Trophoblast cell (in vitro differentiated cells and primary cell): ENCODE results near the gene CNP.
"Not testable (repeated sequence)": the region's sequence is repeated elsewhere in the genome, so short reads cannot be mapped to it uniquely, and the experiment has no call there.

Source experiments
- DNase-seq, 2 donors: peaks; one replicate each; pipeline ENCODE4 v3.0.0-alpha.2; 2016
- H2AFZ ChIP-seq: 2 replicates; pipeline ENCODE4 v1.6.1; 2013; ENCODE audit warnings: low read length, moderate library complexity, mild to moderate bottlenecking; ENCODE audit not compliant: insufficient read depth, poor library complexity
- H2AK5ac ChIP-seq: 2 replicates; pipeline ENCODE4 v1.6.1; 2013; ENCODE audit warnings: mild to moderate bottlenecking, low read length
- H2BK120ac ChIP-seq: 2 replicates; pipeline ENCODE4 v1.6.1; 2013; ENCODE audit warnings: low read length, mild to moderate bottlenecking, moderate library complexity; ENCODE audit not compliant: insufficient read depth, poor library complexity
- H2BK12ac ChIP-seq: 2 replicates; pipeline ENCODE4 v1.6.1; 2013; ENCODE audit warnings: mild to moderate bottlenecking, low read length, moderate library complexity
- H2BK5ac ChIP-seq: 2 replicates; pipeline ENCODE4 v1.6.1; 2013; ENCODE audit warnings: low read length, low read depth, moderate library complexity, mild to moderate bottlenecking; ENCODE audit not compliant: poor library complexity
- H3K14ac ChIP-seq: 2 replicates; pipeline ENCODE4 v1.6.1; 2013; ENCODE audit warnings: mild to moderate bottlenecking, low read length
- H3K18ac ChIP-seq: 2 replicates; pipeline ENCODE4 v1.6.1; 2013; ENCODE audit warnings: mild to moderate bottlenecking, low read length
- H3K23ac ChIP-seq: 2 replicates; pipeline ENCODE4 v1.6.1; 2013; ENCODE audit warnings: low read length
- H3K27ac ChIP-seq: 2 replicates; pipeline ENCODE4 v1.5.1; 2013; ENCODE audit warnings: low read depth, mild to moderate bottlenecking, inconsistent platforms, low read length, moderate library complexity
- H3K27me3 ChIP-seq: 2 replicates; pipeline ENCODE4 v1.6.1; 2013; ENCODE audit warnings: inconsistent platforms, mild to moderate bottlenecking, low read length, moderate library complexity; ENCODE audit not compliant: insufficient read depth
- H3K36me3 ChIP-seq, 2 experiments: 1 replicate in 1 of 2; 2 replicates in 1 of 2; pipeline ENCODE4 v1.6.1; 2013; ENCODE audit warnings: low read length in 2 of 2, mild to moderate bottlenecking in 2 of 2, moderate library complexity in 1 of 2; ENCODE audit not compliant: insufficient read depth in 2 of 2, control insufficient read depth in 1 of 2
- H3K4ac ChIP-seq: 2 replicates; pipeline ENCODE4 v1.6.1; 2013; ENCODE audit warnings: low read depth, mild to moderate bottlenecking, low read length, moderate library complexity
- H3K4me1 ChIP-seq, 2 experiments: 1 replicate in 1 of 2; 2 replicates in 1 of 2; pipeline ENCODE4 v1.6.1; 2013; ENCODE audit warnings: low read length in 2 of 2, mild to moderate bottlenecking in 2 of 2, moderate library complexity in 1 of 2; ENCODE audit not compliant: insufficient read depth in 2 of 2, control insufficient read depth in 1 of 2
- H3K4me2 ChIP-seq: 2 replicates; pipeline ENCODE4 v1.6.1; 2013; ENCODE audit warnings: inconsistent platforms, mild to moderate bottlenecking, low read length, moderate library complexity
- H3K4me3 ChIP-seq: 2 replicates; pipeline ENCODE4 v1.5.1; 2013; ENCODE audit warnings: mild to moderate bottlenecking, low read depth, low read length, inconsistent platforms
- H3K79me1 ChIP-seq: one replicate; pipeline ENCODE4 v1.6.1; 2013; ENCODE audit warnings: low read length
- H3K79me2 ChIP-seq: 2 replicates; pipeline ENCODE4 v1.6.1; 2013; ENCODE audit warnings: low read length, mild to moderate bottlenecking; ENCODE audit not compliant: control insufficient read depth, insufficient read depth, poor library complexity
- H3K9ac ChIP-seq: 2 replicates; pipeline ENCODE4 v1.6.1; 2013; ENCODE audit warnings: mild to moderate bottlenecking, low read length
- H3K9me3 ChIP-seq: 2 replicates; pipeline ENCODE4 v1.6.1; 2013; ENCODE audit warnings: low read depth, mild to moderate bottlenecking, control low read depth, inconsistent platforms, low read length; ENCODE audit not compliant: insufficient read depth
- H4K12ac ChIP-seq: 2 replicates; pipeline ENCODE4 v1.6.1; 2013; ENCODE audit warnings: low read depth, mild to moderate bottlenecking, low read length, moderate library complexity
- H4K8ac ChIP-seq: 2 replicates; pipeline ENCODE4 v1.6.1; 2013; ENCODE audit warnings: low read depth, mild to moderate bottlenecking, low read length, moderate library complexity
- H4K91ac ChIP-seq: one replicate; pipeline ENCODE4 v1.6.1; 2013; ENCODE audit warnings: low read depth, mild to moderate bottlenecking, low read length, moderate library complexity
- WGBS: extraction: QIAGEN DNeasy Blood & Tissue Kit; methylation state at CpG from one replicate; pipeline ENCODE4 v1.1.7; 2013; ENCODE audit warnings: missing lambda C conversion rate; ENCODE audit not compliant: insufficient read length, insufficient coverage; ENCODE audit errors: extremely low coverage; 5-methylcytosine and 5-hydroxymethylcytosine counted together

The CNP gene

DNA sequence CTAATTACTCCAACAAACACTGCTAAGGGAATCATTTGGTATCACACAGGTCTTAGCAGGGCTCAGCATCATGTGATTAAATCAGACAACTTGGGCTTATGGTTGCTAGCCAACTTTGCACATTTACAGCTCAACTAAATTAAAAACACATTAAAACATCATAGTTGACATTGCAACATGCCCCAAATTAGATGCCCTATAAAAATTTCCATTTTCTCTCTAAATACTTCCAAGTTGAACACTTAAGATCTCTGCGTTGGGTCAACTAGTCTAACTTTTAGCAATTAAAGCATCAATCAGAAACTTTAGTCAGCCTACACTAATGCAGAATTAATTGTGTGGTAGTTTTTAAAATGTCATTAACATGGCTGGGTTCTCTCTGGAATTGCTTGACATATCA lies 38.6 kb downstream of the CNP start:
- no peaks in the 10 kb centered on the region for H3K27me3 ChIP-seq

DNA sequence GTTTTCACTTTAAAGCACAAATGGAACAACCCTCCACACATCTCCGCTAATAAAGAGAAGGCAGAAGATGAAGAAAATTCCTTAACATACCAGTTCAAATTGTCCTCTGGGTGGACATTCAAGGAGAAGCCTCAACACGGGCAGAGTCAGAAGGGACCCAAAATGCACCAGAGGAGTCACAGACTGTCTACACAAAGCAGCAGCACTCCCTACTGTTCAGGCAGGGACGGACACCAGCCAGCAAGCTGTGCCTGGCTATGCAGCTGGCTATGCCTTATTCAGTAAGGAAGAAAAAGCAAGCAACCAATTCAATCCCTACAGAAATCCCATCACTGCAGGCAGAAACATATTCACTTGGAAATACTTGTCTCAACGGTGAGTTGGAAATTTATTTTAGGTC lies 42.6 kb downstream of the CNP start:
- H3K27ac ChIP-seq, result no peak overlapping the region
- H4K8ac ChIP-seq, result no peak overlapping the region
- H3K18ac ChIP-seq, result no peak overlapping the region
- WGBS, result no CpG with 5 or more reads among the region's 4 CpGs
- H2BK5ac ChIP-seq, result no peak overlapping the region
- H3K36me3 ChIP-seq, result peaks cover 2 to 4% of the 10 kb centered on the region in 2 experiments
- peaks cover 12% of the 10 kb centered on the region for H3K79me2 ChIP-seq
- no peak for DNase-seq
- no peaks in the 10 kb centered on the region for H3K27me3 ChIP-seq
- peak overlapping the region; percentile 30 for H3K4ac ChIP-seq
- no peak overlapping the region for H3K9ac ChIP-seq
- H2AFZ ChIP-seq, result no peak overlapping the region
- H4K91ac ChIP-seq, result no peak overlapping the region
- H2AK5ac ChIP-seq, result no peak overlapping the region
- H3K4me3 ChIP-seq, result no peak overlapping the region
- no peak overlapping the region for H3K14ac ChIP-seq
- no peak overlapping the region for H2BK120ac ChIP-seq
- H2BK12ac ChIP-seq, result no peak overlapping the region
- no peak overlapping the region for H3K23ac ChIP-seq
- H3K4me1 ChIP-seq, result peaks cover 0 to 3% of the 10 kb centered on the region in 2 experiments
- no peaks in the 10 kb centered on the region for H3K79me1 ChIP-seq
- peaks cover 2% of the 10 kb centered on the region for H3K9me3 ChIP-seq
- no peak overlapping the region for H4K12ac ChIP-seq
- no peak overlapping the region for H3K4me2 ChIP-seq

More for the DNA sequence above, 38.6 kb downstream of the CNP start:
- H3K4me3 ChIP-seq, result no peak overlapping the region
- no peak overlapping the region for H3K27ac ChIP-seq
- H2AFZ ChIP-seq, result no peak overlapping the region
- H3K79me2 ChIP-seq, result peaks cover 14% of the 10 kb centered on the region
- no peak overlapping the region for H2BK5ac ChIP-seq
- H2BK12ac ChIP-seq, result no peak overlapping the region
- H2BK120ac ChIP-seq, result no peak overlapping the region
- H3K4me2 ChIP-seq, result no peak overlapping the region
- no CpG with 5 or more reads among the region's 1 CpG for WGBS
- no peak overlapping the region for H2AK5ac ChIP-seq
- peaks cover 10 to 16% of the 10 kb centered on the region in 2 experiments for H3K36me3 ChIP-seq
- H3K9me3 ChIP-seq, result peaks cover 2% of the 10 kb centered on the region
- H3K14ac ChIP-seq, result no peak overlapping the region
- no peak overlapping the region for H3K18ac ChIP-seq
- no peak overlapping the region for H4K8ac ChIP-seq
- no peaks in the 10 kb centered on the region for H3K4me1 ChIP-seq
- no peak overlapping the region for H4K12ac ChIP-seq
- no peak overlapping the region for H3K23ac ChIP-seq
- H3K79me1 ChIP-seq, result no peaks in the 10 kb centered on the region
- no peak overlapping the region for H3K9ac ChIP-seq
- H3K4ac ChIP-seq, result no peak overlapping the region
- no peak for DNase-seq
- no peak overlapping the region for H4K91ac ChIP-seq

DNA sequence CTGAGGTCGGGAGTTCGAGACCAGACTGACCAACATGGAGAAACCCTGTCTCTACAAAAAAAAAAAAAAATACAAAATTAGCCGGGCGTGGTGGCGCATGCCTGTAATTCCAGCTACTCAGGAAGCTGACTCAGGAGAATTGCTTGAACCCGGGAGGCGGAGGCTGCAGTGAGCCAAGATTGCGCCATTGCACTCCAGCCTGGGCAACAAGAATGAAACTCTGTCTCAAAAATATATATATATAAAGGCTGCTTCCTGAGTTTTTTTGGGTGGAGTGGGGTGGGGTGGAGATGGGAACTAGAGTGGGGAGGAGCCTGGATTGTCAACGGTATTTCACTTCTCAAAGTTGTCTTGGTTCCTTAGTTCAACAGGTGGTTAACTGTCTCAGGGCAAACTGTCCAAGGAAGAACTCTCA lies 43.7 kb downstream of the CNP start:
- not testable (repeated sequence) for H3K4me2 ChIP-seq, H3K36me3 ChIP-seq, H3K4me3 ChIP-seq, H3K9me3 ChIP-seq, H3K14ac ChIP-seq, H3K9ac ChIP-seq, H2AFZ ChIP-seq, H2BK120ac ChIP-seq, H3K4me1 ChIP-seq, H3K18ac ChIP-seq, H4K8ac ChIP-seq, H4K91ac ChIP-seq, H2AK5ac ChIP-seq, H3K23ac ChIP-seq, H2BK5ac ChIP-seq, H4K12ac ChIP-seq, H2BK12ac ChIP-seq, H3K27me3 ChIP-seq, H3K79me1 ChIP-seq
- H3K4ac ChIP-seq, result peak overlapping the region; percentile 64
- H3K27ac ChIP-seq, result peak overlapping the region; percentile 17
- WGBS, result no CpG with 5 or more reads among the region's 9 CpGs
- peaks cover 12% of the 10 kb centered on the region for H3K79me2 ChIP-seq
- DNase-seq, result peak in 1 of 2 donors; percentile 26

DNA sequence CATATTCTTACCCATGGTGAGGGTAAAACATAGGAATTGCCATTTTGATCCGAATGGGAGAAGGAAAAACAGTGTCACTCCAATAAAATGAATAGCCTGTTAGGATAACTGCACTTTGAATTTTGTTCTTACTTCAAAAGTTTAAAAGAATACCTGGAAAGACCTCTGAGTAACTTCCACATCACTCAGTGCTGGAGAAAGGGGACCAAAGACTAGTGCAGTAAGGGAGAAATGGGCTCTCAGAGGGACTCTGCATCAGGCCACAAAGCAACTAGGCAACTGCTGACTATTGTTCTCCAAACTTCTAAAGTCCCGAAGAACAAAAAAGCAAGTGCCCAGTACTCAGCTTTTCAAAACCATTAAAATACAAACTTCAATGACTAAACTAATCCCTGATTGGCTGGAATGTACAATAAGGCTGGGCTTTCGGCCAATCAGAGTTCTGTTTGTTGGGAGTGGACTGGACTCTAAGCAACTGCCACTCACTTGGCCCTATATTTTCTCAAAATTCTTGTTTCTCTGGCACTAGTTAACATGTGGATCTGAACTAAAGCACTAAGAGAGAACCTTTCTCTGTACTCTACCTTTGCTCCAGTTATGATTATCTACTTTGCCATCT lies 44.4 kb downstream of the CNP start:
- Histone ChIP-seq H3K18ac (no peak overlapping the region), H3K4me2 (no peak overlapping the region), H3K9me3 (peaks cover 2% of the 10 kb centered on the region), H3K27me3 (no peaks in the 10 kb centered on the region), H4K8ac (no peak overlapping the region), H3K23ac (no peak overlapping the region), H2BK12ac (no peak overlapping the region), H3K9ac (no peak overlapping the region), H3K4me3 (no peak overlapping the region), H2AK5ac (no peak overlapping the region), H3K27ac (no peak overlapping the region), H3K36me3 (peaks cover 2 to 4% of the 10 kb centered on the region in 2 experiments), H3K4ac (peak overlapping the region; percentile 64), H3K4me1 (peaks cover 0 to 4% of the 10 kb centered on the region in 2 experiments), H2BK5ac (no peak overlapping the region), H4K12ac (no peak overlapping the region), H4K91ac (no peak overlapping the region), H3K79me2 (peaks cover 12% of the 10 kb centered on the region), H2BK120ac (no peak overlapping the region), H3K79me1 (no peaks in the 10 kb centered on the region), H3K14ac (no peak overlapping the region), H2AFZ (no peak overlapping the region)
- DNase-seq, result peak; percentile 16 to 51
- WGBS, result no CpG with 5 or more reads among the region's 3 CpGs
